DND-41 (cell line): ENCODE results near the gene IGSF9B.

ENCODE experiments used
- ATAC-seq: fragments of 200-7000 bp; cut with Tn5 transposase; 3 replicates; pipeline ENCODE4 v1.9.1; 2021; ENCODE audit warnings: low read depth; ENCODE audit not compliant: insufficient read depth
- DNase-seq: peaks from one replicate; pipeline ENCODE4 v3.0.0-alpha.2; 2020
- H2AFZ ChIP-seq: 2 replicates; pipeline ENCODE4 v1.6.0; 2012; ENCODE audit warnings: low read depth, low read length
- H3K27ac ChIP-seq: 2 replicates; pipeline ENCODE4 v1.5.1; 2012; ENCODE audit warnings: low read length, inconsistent platforms
- H3K27me3 ChIP-seq: fragments of 200-600 bp; sonication (generic); 2 replicates; pipeline ENCODE4 v1.6.0; 2012; ENCODE audit warnings: low read length, mild to moderate bottlenecking, inconsistent platforms; ENCODE audit not compliant: insufficient read depth, poor library complexity
- H3K36me3 ChIP-seq: 2 replicates; pipeline ENCODE4 v1.5.1; 2012; ENCODE audit warnings: low read length, inconsistent platforms; ENCODE audit not compliant: insufficient read depth
- H3K4me1 ChIP-seq: 2 replicates; pipeline ENCODE4 v1.5.1; 2012; ENCODE audit warnings: mild to moderate bottlenecking, low read length; ENCODE audit not compliant: insufficient read depth
- H3K4me2 ChIP-seq: 2 replicates; pipeline ENCODE4 v1.6.0; 2012; ENCODE audit warnings: mild to moderate bottlenecking, moderate library complexity, low read length, inconsistent platforms; ENCODE audit not compliant: insufficient read depth
- H3K4me3 ChIP-seq, 2 experiments: fragments of 200-600 bp in 1 of 2; shearing (Covaris generic) in 1 of 2; 2 replicates each; pipeline ENCODE4 v1.5.1; 2012 to 2016; ENCODE audit warnings: inconsistent platforms in 2 of 2, low read length in 2 of 2, mild to moderate bottlenecking in 2 of 2, low read depth in 1 of 2, moderate library complexity in 1 of 2
- H3K79me2 ChIP-seq: 2 replicates; pipeline ENCODE4 v1.6.0; 2012; ENCODE audit warnings: low read length, inconsistent platforms; ENCODE audit not compliant: insufficient read depth
- H3K9ac ChIP-seq: 2 replicates; pipeline ENCODE4 v1.6.0; 2012; ENCODE audit warnings: low read depth, mild to moderate bottlenecking, inconsistent platforms, low read length, moderate library complexity
- H3K9me3 ChIP-seq: 2 replicates; pipeline ENCODE4 v1.5.1; 2012; ENCODE audit warnings: low read length, moderate library complexity, mild to moderate bottlenecking, inconsistent platforms; ENCODE audit not compliant: insufficient read depth, severe bottlenecking
- H4K20me1 ChIP-seq: 2 replicates; pipeline ENCODE4 v1.6.0; 2012; ENCODE audit warnings: low read length; ENCODE audit not compliant: insufficient read depth
- EZH2 ChIP-seq: IDR thresholded peaks from 3 replicates; pipeline ENCODE4 v1.6.1; 2012; ENCODE audit warnings: borderline replicate concordance, low read depth, mild to moderate bottlenecking, moderate library complexity, low read length, inconsistent platforms; ENCODE audit not compliant: severe bottlenecking
- TF ChIP-seq, protein P1 (sequence below): IDR thresholded peaks from 2 replicates; pipeline ENCODE4 v1.5.1; 2012; ENCODE audit warnings: borderline replicate concordance, low read length, moderate library complexity, mild to moderate bottlenecking; ENCODE audit not compliant: poor library complexity, severe bottlenecking; ENCODE audit errors: extremely low read depth

IGSF9B gene

DNA sequence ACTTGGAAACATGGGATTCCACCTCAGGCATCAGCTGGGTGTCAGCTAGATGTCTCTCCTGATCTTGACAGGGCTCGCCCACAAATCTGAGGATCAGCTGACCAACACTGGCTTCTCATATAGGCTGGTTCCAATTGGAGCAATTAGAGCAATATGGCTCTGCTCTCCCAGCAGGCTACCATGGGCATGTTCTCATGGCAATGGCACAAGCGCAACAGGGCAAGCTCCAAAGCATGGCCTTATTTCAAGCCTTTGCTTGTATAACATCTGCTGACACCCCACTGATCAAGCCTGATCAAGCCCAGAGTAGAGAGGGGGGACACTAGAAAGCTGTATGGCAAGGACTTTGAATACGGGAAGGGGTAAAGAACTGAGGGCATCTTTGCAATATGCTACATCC, 70.7 kb downstream of the IGSF9B start:
- Histone ChIP-seq H3K4me2 (no peak overlapping the region), H3K27ac (no peak overlapping the region), H3K4me3 (no peak overlapping the region), H3K9ac (no peak overlapping the region), H3K4me1 (no peaks in the 10 kb centered on the region), H3K36me3 (no peaks in the 10 kb centered on the region), H3K9me3 (no peaks in the 10 kb centered on the region), H4K20me1 (no peaks in the 10 kb centered on the region), H3K79me2 (no peaks in the 10 kb centered on the region), H3K27me3 (peaks cover 28% of the 10 kb centered on the region), H2AFZ (no peak overlapping the region)
- ATAC-seq: no peak
- TF ChIP-seq EZH2: no peak
- TF ChIP-seq, protein P1, sequence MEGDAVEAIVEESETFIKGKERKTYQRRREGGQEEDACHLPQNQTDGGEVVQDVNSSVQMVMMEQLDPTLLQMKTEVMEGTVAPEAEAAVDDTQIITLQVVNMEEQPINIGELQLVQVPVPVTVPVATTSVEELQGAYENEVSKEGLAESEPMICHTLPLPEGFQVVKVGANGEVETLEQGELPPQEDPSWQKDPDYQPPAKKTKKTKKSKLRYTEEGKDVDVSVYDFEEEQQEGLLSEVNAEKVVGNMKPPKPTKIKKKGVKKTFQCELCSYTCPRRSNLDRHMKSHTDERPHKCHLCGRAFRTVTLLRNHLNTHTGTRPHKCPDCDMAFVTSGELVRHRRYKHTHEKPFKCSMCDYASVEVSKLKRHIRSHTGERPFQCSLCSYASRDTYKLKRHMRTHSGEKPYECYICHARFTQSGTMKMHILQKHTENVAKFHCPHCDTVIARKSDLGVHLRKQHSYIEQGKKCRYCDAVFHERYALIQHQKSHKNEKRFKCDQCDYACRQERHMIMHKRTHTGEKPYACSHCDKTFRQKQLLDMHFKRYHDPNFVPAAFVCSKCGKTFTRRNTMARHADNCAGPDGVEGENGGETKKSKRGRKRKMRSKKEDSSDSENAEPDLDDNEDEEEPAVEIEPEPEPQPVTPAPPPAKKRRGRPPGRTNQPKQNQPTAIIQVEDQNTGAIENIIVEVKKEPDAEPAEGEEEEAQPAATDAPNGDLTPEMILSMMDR: no peak
- no peak for DNase-seq

DNA sequence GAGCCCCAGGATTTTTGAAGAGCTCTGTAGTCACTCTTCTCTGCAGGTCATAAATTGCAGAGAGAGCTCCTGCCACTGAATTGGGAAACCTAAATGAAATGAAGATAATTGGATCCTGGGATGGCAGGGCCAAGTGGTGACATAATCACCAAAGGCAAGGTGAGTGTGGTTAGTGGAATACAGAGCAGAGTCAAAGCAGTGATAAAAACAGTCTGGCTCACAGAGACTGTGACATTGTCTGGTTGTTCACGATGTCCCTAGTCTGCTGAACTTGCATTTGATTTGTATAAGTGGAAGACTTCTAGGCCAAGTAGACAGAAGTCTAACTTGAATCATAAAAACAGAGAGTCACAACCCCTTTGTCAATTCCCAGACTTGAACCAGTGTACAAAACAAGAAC, 84.6 kb downstream of the IGSF9B start:
- H3K4me3 ChIP-seq: no peak overlapping the region
- no peaks in the 10 kb centered on the region for H3K9me3 ChIP-seq
- H4K20me1 ChIP-seq: no peaks in the 10 kb centered on the region
- H3K27me3 ChIP-seq: peaks cover 8% of the 10 kb centered on the region
- DNase-seq (no peak), ATAC-seq (no peak)
- H3K4me1 ChIP-seq: no peaks in the 10 kb centered on the region
- H3K4me2 ChIP-seq: no peak overlapping the region
- TF ChIP-seq, protein P1: no peak
- TF ChIP-seq EZH2: no peak
- no peaks in the 10 kb centered on the region for H3K36me3 ChIP-seq
- no peak overlapping the region for H2AFZ ChIP-seq
- no peak overlapping the region for H3K27ac ChIP-seq
- H3K79me2 ChIP-seq: no peaks in the 10 kb centered on the region
- H3K9ac ChIP-seq: no peak overlapping the region

GRCh38 chr11:133867456-133867855, 89.3 kb downstream of the IGSF9B start:
- no peak for DNase-seq
- H3K9ac ChIP-seq: no peak overlapping the region
- H4K20me1 ChIP-seq: no peaks in the 10 kb centered on the region
- no peak overlapping the region for H3K27ac ChIP-seq
- H3K4me3 ChIP-seq: no peak overlapping the region
- ATAC-seq: no peak
- peaks cover 3% of the 10 kb centered on the region for H3K27me3 ChIP-seq
- no peaks in the 10 kb centered on the region for H3K36me3 ChIP-seq
- no peaks in the 10 kb centered on the region for H3K4me1 ChIP-seq
- no peak overlapping the region for H2AFZ ChIP-seq
- no peaks in the 10 kb centered on the region for H3K9me3 ChIP-seq
- TF ChIP-seq, protein P1: no peak
- no peak for TF ChIP-seq EZH2
- no peaks in the 10 kb centered on the region for H3K79me2 ChIP-seq
- H3K4me2 ChIP-seq: no peak overlapping the region

GRCh38 chr11:133865466-133865865, 91.3 kb downstream of the IGSF9B start:
- TF ChIP-seq, protein P1: no peak
- no peak for TF ChIP-seq EZH2
- Histone ChIP-seq H3K9ac (no peak overlapping the region), H3K36me3 (no peaks in the 10 kb centered on the region), H4K20me1 (no peaks in the 10 kb centered on the region), H3K9me3 (no peaks in the 10 kb centered on the region), H3K4me1 (no peaks in the 10 kb centered on the region), H3K4me3 (no peak overlapping the region), H3K27ac (no peak overlapping the region), H3K4me2 (no peak overlapping the region), H3K27me3 (peaks cover 3% of the 10 kb centered on the region), H2AFZ (no peak overlapping the region), H3K79me2 (no peaks in the 10 kb centered on the region)
- no peak for ATAC-seq
- DNase-seq: no peak
